B cell (primary cell): ENCODE measurements around the gene TSPAN9. TPM values are rescaled to one million over a fixed set of nuclear protein-coding genes. Genes with fewer than 3 reads are reported as not detected.

Experiments
- ATAC-seq: fragments of 200-7000 bp; cut with Tn5 transposase; one replicate; pipeline ENCODE4 v1.10.0; 2021; ENCODE audit warnings: low read depth, mild to moderate bottlenecking, moderate number of reproducible peaks, moderate library complexity
- CTCF ChIA-PET: fragments of 350-600 bp; sonication (Branson Sonifier 250); formaldehyde crosslinking; loops from one replicate; lab custom pipeline; 2021; ENCODE audit warnings: antibody characterized with exemption, inconsistent platforms; lab: Charles Lee
- POLR2A ChIA-PET: fragments of 350-600 bp; sonication (Branson Sonifier 250); formaldehyde crosslinking; loops from one replicate; lab custom pipeline; 2021; ENCODE audit warnings: antibody characterized with exemption; lab: Charles Lee
- DNase-seq: peaks from one replicate; pipeline ENCODE4 v3.0.0; 2013
- H2AFZ ChIP-seq: 2 replicates; pipeline ENCODE4 v1.6.1; 2012; ENCODE audit warnings: mild to moderate bottlenecking, low read depth, low read length; ENCODE audit not compliant: insufficient read depth, poor library complexity, severe bottlenecking
- H3K27ac ChIP-seq, 2 donors: 1 replicate in 1 of 2; 2 replicates in 1 of 2; pipeline ENCODE4 v1.5.1; 2012 to 2013; ENCODE audit warnings: low read length in 2 of 2, mild to moderate bottlenecking in 2 of 2, moderate library complexity in 1 of 2
- H3K27me3 ChIP-seq, 4 experiments: fragments of 200-600 bp in 1 of 4; sonication (generic) in 1 of 4; replicated peaks in 1 of 4; 1 replicate in 2 of 4; 2 replicates in 2 of 4; pipeline versions ENCODE4 v1.6.1 to v1.7.0; 2013 to 2016; ENCODE audit warnings: low read length in 3 of 4, mild to moderate bottlenecking in 2 of 4, mixed read lengths in 1 of 4, moderate library complexity in 1 of 4; ENCODE audit not compliant: insufficient read depth in 4 of 4, control insufficient read depth in 3 of 4; ENCODE audit errors: control extremely low read depth in 1 of 4
- H3K36me3 ChIP-seq, 2 experiments: replicated peaks in 1 of 2; 1 replicate in 1 of 2; 2 replicates in 1 of 2; pipeline versions ENCODE4 v1.6.1 to v1.7.1; 2013; ENCODE audit warnings: low read length in 1 of 2; ENCODE audit not compliant: insufficient read depth in 2 of 2, control insufficient read depth in 1 of 2; ENCODE audit errors: control extremely low read depth in 1 of 2, extremely low read depth in 1 of 2
- H3K4me1 ChIP-seq, 2 donors: fragments of 200-600 bp in 1 of 2; sonication (generic) in 1 of 2; 1 replicate in 1 of 2; 2 replicates in 1 of 2; pipeline versions ENCODE4 v1.5.1 to v1.6.1; 2013 to 2017; ENCODE audit warnings: low read length in 2 of 2; ENCODE audit not compliant: control insufficient read depth in 2 of 2, insufficient read depth in 2 of 2
- H3K4me2 ChIP-seq: replicated peaks from 2 replicates; pipeline ENCODE3; 2012; ENCODE audit warnings: mild to moderate bottlenecking, low read depth, low read length; ENCODE audit not compliant: poor library complexity, severe bottlenecking
- H3K4me3 ChIP-seq, 5 experiments: fragments of 200-600 bp in 1 of 5; sonication (generic) in 1 of 5; 1 replicate in 3 of 5; 2 replicates in 2 of 5; pipeline versions ENCODE4 v1.5.1 to v1.7.0; 2011 to 2016; ENCODE audit warnings: low read length in 4 of 5, mild to moderate bottlenecking in 4 of 5, low read depth in 2 of 5, control low read depth in 1 of 5, moderate library complexity in 1 of 5; ENCODE audit not compliant: insufficient read depth in 1 of 5; ENCODE audit errors: control extremely low read depth in 1 of 5, extremely low read depth in 1 of 5
- H3K79me2 ChIP-seq: fragments of 200-600 bp; sonication (generic); one replicate; pipeline ENCODE4 v1.6.0; 2016; ENCODE audit warnings: low read length; ENCODE audit not compliant: control insufficient read depth, insufficient read depth
- H3K9ac ChIP-seq: fragments of 200-600 bp; sonication (generic); 2 replicates; pipeline ENCODE4 v1.6.1; 2017; ENCODE audit warnings: mild to moderate bottlenecking, low read length, moderate library complexity
- H3K9me3 ChIP-seq, 3 donors: one replicate each; pipeline versions ENCODE4 v1.6.1 to v1.7.1; 2013; ENCODE audit warnings: low read length in 2 of 3; ENCODE audit not compliant: control insufficient read depth in 2 of 3, insufficient read depth in 1 of 3; ENCODE audit errors: control extremely low read depth in 1 of 3
- H4K20me1 ChIP-seq: 2 replicates; pipeline ENCODE4 v1.6.0; 2012; ENCODE audit warnings: mild to moderate bottlenecking, low read length; ENCODE audit not compliant: insufficient read depth, control insufficient read depth, poor library complexity, severe bottlenecking
- H3K27ac Mint-ChIP-seq: one replicate; pipeline ENCODE4 v1.8.0; 2021; ENCODE audit warnings: mixed read lengths
- H3K27me3 Mint-ChIP-seq: one replicate; pipeline ENCODE4 v1.8.0; 2021; ENCODE audit warnings: mixed read lengths
- H3K4me1 Mint-ChIP-seq: one replicate; pipeline ENCODE4 v1.8.0; 2021; ENCODE audit warnings: mixed read lengths
- H3K4me3 Mint-ChIP-seq: one replicate; pipeline ENCODE4 v1.8.0; 2021; ENCODE audit warnings: mixed read lengths
- H3K9me3 Mint-ChIP-seq: one replicate; pipeline ENCODE4 v1.8.0; 2022; ENCODE audit warnings: mixed read lengths; ENCODE audit not compliant: insufficient read depth
- CTCF ChIP-seq: fragments of 200-600 bp; IDR thresholded peaks from one replicate; pipeline ENCODE4 v1.8.0; 2022; ENCODE audit warnings: antibody characterized with exemption, mild to moderate bottlenecking
- EZH2 ChIP-seq: IDR thresholded peaks from 2 replicates; pipeline ENCODE4 v1.6.1; 2012; ENCODE audit warnings: borderline replicate concordance, low read depth, mild to moderate bottlenecking, moderate library complexity, low read length; ENCODE audit not compliant: insufficient read depth, poor library complexity, severe bottlenecking
- WGBS: methylation state at CpG from one replicate; pipeline ENCODE4 v1.1.5; 2013; ENCODE audit warnings: missing lambda C conversion rate; ENCODE audit not compliant: insufficient coverage; 5-methylcytosine and 5-hydroxymethylcytosine counted together
- intact Hi-C: fragments of 100-400 bp; cut with micrococcal nuclease; formaldehyde crosslinking; loops from one replicate; pipeline ENCODE4 v1.10.0; 2022
- polyA plus RNA-seq: library from polyadenylated mRNA; depleted of rRNA; stranded (reverse); fragments of >200 nt; gene quantifications from 2 replicates; pipeline ENCODE4 v1.2.3, GENCODE V29; 2012
- total RNA-seq, 2 donors: library from RNA; stranded (reverse); fragments of 120-200 nt in 1 of 2; gene quantifications; 1 replicate in 1 of 2; 2 replicates in 1 of 2; pipeline versions ENCODE4 v1.2.3 to v1.2.4, GENCODE V29; 2013 to 2022

The TSPAN9 gene
- total and polyA plus RNA-seq, 2 donors (not counting 1 experiment from before 2014, with no cell fraction given): 0.15 to 0.37 TPM

GRCh38 chr12:3185260-3185870, 108.2 kb downstream of the TSPAN9 start:
- intact Hi-C loops: no loop called here

More at GRCh38 chr12:3185260-3185870, 108.2 kb downstream of the TSPAN9 start:
- 75% methylated on average over 6 of the region's 11 CpGs for WGBS
- no peak overlapping the region for H3K9ac ChIP-seq
- no peak overlapping the region for H3K27ac Mint-ChIP-seq
- no peaks in the 10 kb centered on the region for H3K79me2 ChIP-seq
- no peak overlapping the region for H3K4me3 ChIP-seq
- POLR2A ChIA-PET: no interaction called here
- no peaks in the 10 kb centered on the region for H3K9me3 ChIP-seq
- TF ChIP-seq EZH2 (no peak), CTCF (no peak)
- no peaks in the 10 kb centered on the region for H3K36me3 ChIP-seq
- H3K27ac ChIP-seq: no peak overlapping the region
- ATAC-seq (no peak), DNase-seq (no peak)
- peaks cover 34% of the 10 kb centered on the region for H3K27me3 Mint-ChIP-seq
- peaks cover 15% of the 10 kb centered on the region for H3K4me1 Mint-ChIP-seq
- H3K27me3 ChIP-seq: peaks cover 0 to 2% (median 0%) of the 10 kb centered on the region in 4 experiments
- H2AFZ ChIP-seq: no peak overlapping the region
- CTCF ChIA-PET: no interaction called here
- no peak overlapping the region for H3K4me3 Mint-ChIP-seq
- H3K4me1 ChIP-seq: peaks cover 11 to 12% of the 10 kb centered on the region in 2 donors
- no peak overlapping the region for H3K4me2 ChIP-seq
- H3K9me3 Mint-ChIP-seq: no peaks in the 10 kb centered on the region
- H4K20me1 ChIP-seq: no peaks in the 10 kb centered on the region
